HCT116 (cell line): ENCODE data around the gene TERT. TPM values are rescaled to one million over a fixed set of nuclear protein-coding genes. Genes with fewer than 3 reads are reported as not detected.

ENCODE experiments used
- ATAC-seq: fragments of 200-7000 bp; cut with Tn5 transposase; 2 replicates; pipeline ENCODE4 v1.9.1; 2020; ENCODE audit warnings: mild to moderate bottlenecking, moderate library complexity
- BruUV-seq: library from RNA; stranded (reverse); fragments of 400-500 nt; replicated peaks from 2 replicates; lab custom pipeline; 2021; lab: Mats Ljungman, UMichigan
- CTCF ChIA-PET: fragments of 300-600 bp; sonication (Branson Sonifier 250); formaldehyde crosslinking; loops from one replicate; lab custom pipeline; 2021; ENCODE audit warnings: antibody characterized with exemption; lab: Charles Lee
- POLR2A ChIA-PET: fragments of 300-600, 350-600 bp; sonication (Branson Sonifier 250); formaldehyde crosslinking; loops from one replicate; lab custom pipeline; 2021; ENCODE audit warnings: antibody characterized with exemption; lab: Charles Lee
- RAD21 ChIA-PET, 2 experiments: fragments of 300-600 bp; sonication (Branson Sonifier 250); formaldehyde crosslinking; loops; one replicate each; lab custom pipeline; 2023; ENCODE audit warnings: low total read pairs in 2 of 2; ENCODE audit not compliant: uncharacterized antibody in 2 of 2, unreplicated experiment in 2 of 2, low non-redundant PET in 1 of 2; lab: Charles Lee
- DNase-seq: peaks from one replicate; pipeline ENCODE4 v3.0.0-alpha.2; 2010; ENCODE audit warnings: low read depth, low spot score
- H2AFZ ChIP-seq: fragments of 200-600 bp; shearing (Covaris generic), sonication (generic); 2 replicates; pipeline ENCODE4 v1.6.1; 2017; ENCODE audit warnings: low read depth, mixed run types, mixed read lengths, antibody characterized with exemption, low read length; ENCODE audit not compliant: poor library complexity, severe bottlenecking
- H3K27ac ChIP-seq: 2 replicates; pipeline ENCODE4 v1.5.1; 2012; ENCODE audit warnings: low read depth, low read length
- H3K27me3 ChIP-seq: fragments of 200-600 bp; sonication (generic); 2 replicates; pipeline ENCODE4 v1.6.1; 2016; ENCODE audit warnings: mixed run types, low read length, mixed read lengths; ENCODE audit not compliant: insufficient read depth
- H3K36me3 ChIP-seq, 2 experiments: fragments of 200-500 bp in 1 of 2; fragments of 200-600 bp in 1 of 2; sonication (Bioruptor generic) in 1 of 2; sonication (generic) in 1 of 2; 2 replicates each; pipeline versions ENCODE4 v1.5.1 to v1.6.1; 2014 to 2016; ENCODE audit warnings: low read length in 2 of 2, inconsistent platforms in 1 of 2, mixed read lengths in 1 of 2, mixed run types in 1 of 2; ENCODE audit not compliant: insufficient read depth in 2 of 2, control insufficient read depth in 1 of 2
- H3K4me1 ChIP-seq, 2 experiments: fragments of 200-600 bp in 1 of 2; sonication (generic) in 1 of 2; 2 replicates each; pipeline versions ENCODE4 v1.5.1 to v1.6.1; 2012 to 2017; ENCODE audit warnings: low read length in 2 of 2, inconsistent platforms in 1 of 2, mild to moderate bottlenecking in 1 of 2, mixed read lengths in 1 of 2, mixed run types in 1 of 2, moderate library complexity in 1 of 2; ENCODE audit not compliant: insufficient read depth in 2 of 2, control insufficient read depth in 1 of 2
- H3K4me2 ChIP-seq: fragments of 200-600 bp; sonication (generic); 2 replicates; pipeline ENCODE4 v1.6.1; 2017; ENCODE audit warnings: mixed run types, low read length, mixed read lengths
- H3K4me3 ChIP-seq, 2 experiments: fragments of 200-600 bp in 1 of 2; sonication (generic) in 1 of 2; replicated peaks in 1 of 2; 2 replicates each; pipeline ENCODE4 v1.5.1; 2011 to 2016; ENCODE audit warnings: low read length in 2 of 2, control low read depth in 1 of 2, low read depth in 1 of 2, mild to moderate bottlenecking in 1 of 2, mixed read lengths in 1 of 2, mixed run types in 1 of 2
- H3K79me2 ChIP-seq: fragments of 200-600 bp; sonication (generic); 2 replicates; pipeline ENCODE4 v1.6.1; 2017; ENCODE audit warnings: mild to moderate bottlenecking, mixed run types, low read length, moderate library complexity, mixed read lengths; ENCODE audit not compliant: insufficient read depth
- H3K9ac ChIP-seq: fragments of 200-600 bp; sonication (generic); 2 replicates; pipeline ENCODE4 v1.6.1; 2016; ENCODE audit warnings: low read length, mixed read lengths
- H3K9me2 ChIP-seq: fragments of 200-600 bp; sonication (generic), shearing (Covaris generic); 2 replicates; pipeline ENCODE4 v1.6.1; 2017; ENCODE audit warnings: mixed run types, mild to moderate bottlenecking, moderate library complexity; ENCODE audit not compliant: insufficient read depth
- H3K9me3 ChIP-seq, 2 experiments: fragments of 200-500 bp in 1 of 2; fragments of 200-600 bp in 1 of 2; sonication (Bioruptor generic) in 1 of 2; sonication (generic) in 1 of 2; 2 replicates each; pipeline ENCODE4 v1.6.1; 2014 to 2017; ENCODE audit warnings: low read length in 2 of 2, mixed read lengths in 2 of 2, inconsistent platforms in 1 of 2, low read depth in 1 of 2, mild to moderate bottlenecking in 1 of 2, mixed run types in 1 of 2, moderate library complexity in 1 of 2; ENCODE audit not compliant: control insufficient read depth in 1 of 2, insufficient read depth in 1 of 2
- H4K20me1 ChIP-seq: fragments of 200-600 bp; sonication (generic), shearing (Covaris generic); 2 replicates; pipeline ENCODE4 v1.6.1; 2017; ENCODE audit warnings: mixed run types, mild to moderate bottlenecking, moderate library complexity; ENCODE audit not compliant: insufficient read depth
- CTCF ChIP-seq, 3 experiments: fragments of 200-600 bp in 1 of 3; sonication (generic) in 1 of 3; IDR thresholded peaks in 2 of 3; conservative IDR thresholded peaks in 1 of 3; 2 replicates each; pipeline ENCODE4 v1.5.1; 2012 to 2017; ENCODE audit warnings: low read depth in 2 of 3, low read length in 2 of 3, antibody characterized with exemption in 1 of 3, borderline replicate concordance in 1 of 3, control low read depth in 1 of 3, mild to moderate bottlenecking in 1 of 3, mixed read lengths in 1 of 3, mixed run types in 1 of 3, moderate library complexity in 1 of 3; ENCODE audit not compliant: insufficient read depth in 1 of 3
- ELF1 ChIP-seq: IDR thresholded peaks from 2 replicates; pipeline ENCODE4 v1.6.1; 2012; ENCODE audit warnings: low read depth, borderline replicate concordance
- RAD21 ChIP-seq: IDR thresholded peaks from 2 replicates; pipeline ENCODE4 v1.6.1; 2012; ENCODE audit warnings: low read depth, mild to moderate bottlenecking
- SP1 ChIP-seq: IDR thresholded peaks from 2 replicates; pipeline ENCODE4 v1.6.1; 2012; ENCODE audit warnings: low read depth
- intact Hi-C: fragments of 100-400 bp; cut with micrococcal nuclease; formaldehyde crosslinking; loops from 2 replicates; pipeline ENCODE4 v1.10.0; 2022
- total RNA-seq: library from RNA; stranded (reverse); gene quantifications from one replicate; pipeline ENCODE4 v1.2.1, GENCODE V29; 2021; ENCODE audit not compliant: unreplicated experiment

Gene TERT
- total RNA-seq, 1 experiment from 2014 or later, result 6.9 TPM

GRCh38 chr5:1205255-1206180 lies 89.3 kb downstream of the TERT start:
- TF ChIP-seq ELF1 (no peak), RAD21 (no peak)
- H4K20me1 ChIP-seq, result no peaks in the 10 kb centered on the region
- DNase-seq (no peak), ATAC-seq (no peak)
- no peak overlapping the region for H3K4me2 ChIP-seq
- H3K9ac ChIP-seq, result no peak overlapping the region
- no peaks in the 10 kb centered on the region for H3K9me2 ChIP-seq
- H3K79me2 ChIP-seq, result no peaks in the 10 kb centered on the region
- intact Hi-C loops, result no loop called here
- 0 out of 4 replicates have a peak, but pooled peaks cover 0 to 3% of the 10 kb centered on the region in 2 experiments for H3K4me1 ChIP-seq
- no peak overlapping the region for H3K4me3 ChIP-seq
- RAD21 ChIA-PET, result no interaction called here
- POLR2A ChIA-PET, result no interaction called here
- H3K27me3 ChIP-seq, result no peaks in the 10 kb centered on the region
- no peak overlapping the region for H2AFZ ChIP-seq
- BruUV-seq, result no TSS peak
- CTCF ChIA-PET, result interaction anchor here (1.1 to 1.3 kb wide), 3 partner anchors 15 to 38 kb away, joined by 3 to 10 read pairs (median 4); no protein-coding TSS in a partner anchor
- H3K9me3 ChIP-seq, result no peaks in the 10 kb centered on the region
- H3K27ac ChIP-seq, result no peak overlapping the region
- no peaks in the 10 kb centered on the region for H3K36me3 ChIP-seq

- RAD21 ChIA-PET, result no interaction called here
These were observed 90.1 kb downstream of the TERT start for GRCh38 chr5:1204693-1205242.

More at GRCh38 chr5:1204693-1205242, 90.1 kb downstream of the TERT start:
- CTCF ChIA-PET, result interaction anchor here (1.1 to 1.3 kb wide), 3 partner anchors 14 to 37 kb away, joined by 3 to 10 read pairs (median 4); no protein-coding TSS in a partner anchor
- no peaks in the 10 kb centered on the region for H3K9me3 ChIP-seq
- no peaks in the 10 kb centered on the region for H3K36me3 ChIP-seq
- no peaks in the 10 kb centered on the region for H3K9me2 ChIP-seq
- no peak overlapping the region for H3K4me3 ChIP-seq
- 0 out of 4 replicates have a peak, but pooled peaks cover 0 to 3% of the 10 kb centered on the region in 2 experiments for H3K4me1 ChIP-seq
- H3K27ac ChIP-seq, result no peak overlapping the region
- H3K9ac ChIP-seq, result no peak overlapping the region
- TF ChIP-seq RAD21 (peak; percentile 33; the same call in 1 of the 2 replicates), CTCF (IDR thresholded peaks at IDR 0.05 in 2 of 3, conservative IDR thresholded peaks at IDR 0.05 in 1 of 3; ENCODE audit: borderline replicate concordance in 1 of 3, insufficient read depth in 1 of 3, low read depth in 2 of 3, low read length in 2 of 3) (peak in 2 of 3 experiments; percentile 42 to 45; a peak in 3 of 6 replicates), SP1 (no peak)
- intact Hi-C loops, result no loop called here
- H4K20me1 ChIP-seq, result no peaks in the 10 kb centered on the region
- no TSS peak for BruUV-seq
- POLR2A ChIA-PET, result no interaction called here
- no peaks in the 10 kb centered on the region for H3K79me2 ChIP-seq
- no peak overlapping the region for H3K4me2 ChIP-seq
- H3K27me3 ChIP-seq, result no peaks in the 10 kb centered on the region
- peak; percentile 6 for DNase-seq
- no peak overlapping the region for H2AFZ ChIP-seq
- ATAC-seq, result peak; percentile 63
